ENCODE measurements around the gene DUSP3.

DNA sequence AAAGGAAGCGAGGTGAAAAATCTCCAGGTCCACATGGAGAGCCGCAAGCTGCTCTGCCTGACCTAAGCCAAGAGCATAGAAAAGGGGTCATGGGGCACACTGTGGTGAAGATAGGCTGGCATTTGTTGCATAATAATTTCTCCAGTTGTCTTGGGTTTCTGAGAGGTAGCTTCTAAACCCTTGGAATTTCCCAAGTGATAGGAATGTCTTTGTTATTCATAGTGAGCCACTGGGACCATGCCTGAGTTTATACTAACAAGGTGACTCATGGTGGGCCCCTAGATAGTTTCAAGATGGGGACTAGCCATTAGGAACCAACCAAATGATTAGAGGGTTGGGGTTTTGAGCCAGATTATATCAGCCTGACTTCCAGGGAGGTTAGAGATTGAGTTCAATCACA, 45.8 kb downstream of the DUSP3 start:
- no peak for TF ChIP-seq POLR2A (IDR thresholded peaks at IDR 0.05; ENCODE audit: low read length)
- TF ChIP-seq GATA1 (IDR thresholded peaks at IDR 0.05; ENCODE audit: low read depth, low read length) = no peak

Measured in erythroblast (primary cell).